IPS-11a (cell line): Measurements from ENCODE around the gene EVA1A.
"Not testable (repeated sequence)": the region's sequence is repeated elsewhere in the genome, so short reads cannot be mapped to it uniquely, and the experiment has no call there.

ENCODE experiments used
- H3K4me3 ChIP-seq: one replicate; pipeline ENCODE4 v1.5.1; 2013; ENCODE audit warnings: low read depth, low read length, control low read depth

EVA1A gene

DNA sequence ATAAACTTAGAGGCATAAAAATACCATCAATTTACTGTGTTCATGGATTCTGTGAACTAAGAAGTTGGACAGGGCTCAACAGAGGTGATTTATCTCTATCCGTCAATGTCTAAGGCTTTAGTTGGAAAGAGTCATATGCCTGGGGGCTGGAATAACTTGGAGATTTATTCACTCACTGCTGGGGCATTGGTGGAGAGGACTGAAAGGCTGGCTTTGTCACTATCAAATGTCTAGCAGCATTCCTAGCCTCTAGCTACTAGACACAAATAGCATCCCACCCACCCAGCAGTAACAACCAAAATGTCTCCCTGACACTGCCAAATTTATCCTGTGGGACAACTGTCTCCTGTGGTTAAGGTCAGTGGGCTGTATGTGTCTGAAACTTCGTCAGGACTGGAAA lies 71.0 kb downstream of the EVA1A start:
- no peak overlapping the region for H3K4me3 ChIP-seq

DNA sequence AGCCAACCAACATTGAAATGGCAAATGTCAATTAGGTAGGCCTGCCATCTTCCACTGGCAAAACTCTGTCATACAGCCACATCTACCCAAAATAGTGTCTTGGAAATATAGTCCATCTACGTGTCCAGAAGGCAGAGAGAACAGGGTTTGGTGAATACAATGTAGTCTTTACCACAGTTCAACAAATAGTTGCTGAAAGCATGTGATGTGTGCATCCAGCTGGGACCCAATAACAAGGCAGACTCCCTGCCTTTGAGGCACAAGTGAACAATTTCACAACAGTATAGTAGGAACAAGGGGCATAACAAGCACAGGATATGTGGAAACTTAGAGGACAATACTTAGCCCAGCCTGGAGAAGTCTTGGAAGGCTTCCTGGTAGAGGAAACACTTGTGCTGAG lies 72.6 kb downstream of the EVA1A start:
- H3K4me3 ChIP-seq: no peak overlapping the region

DNA sequence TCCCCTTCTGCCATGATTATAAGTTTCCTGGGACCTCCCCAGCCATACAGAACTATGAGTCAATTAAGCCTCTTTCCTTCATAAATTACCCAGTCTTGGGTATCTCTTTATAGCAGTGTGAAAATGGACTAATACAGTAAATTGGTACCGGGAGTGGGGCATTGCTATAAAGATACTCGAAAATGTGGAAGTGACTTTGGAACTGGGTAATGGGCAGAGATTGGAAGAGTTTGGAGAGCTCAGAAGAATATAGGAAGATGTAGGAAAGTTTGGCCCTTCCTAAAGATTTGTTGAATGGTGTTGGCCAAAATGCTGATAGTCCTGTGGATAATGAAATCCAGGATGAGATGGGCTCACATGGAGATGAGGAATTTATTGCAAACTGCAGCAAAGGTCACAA lies 74.0 kb downstream of the EVA1A start:
- not testable (repeated sequence) for H3K4me3 ChIP-seq

DNA sequence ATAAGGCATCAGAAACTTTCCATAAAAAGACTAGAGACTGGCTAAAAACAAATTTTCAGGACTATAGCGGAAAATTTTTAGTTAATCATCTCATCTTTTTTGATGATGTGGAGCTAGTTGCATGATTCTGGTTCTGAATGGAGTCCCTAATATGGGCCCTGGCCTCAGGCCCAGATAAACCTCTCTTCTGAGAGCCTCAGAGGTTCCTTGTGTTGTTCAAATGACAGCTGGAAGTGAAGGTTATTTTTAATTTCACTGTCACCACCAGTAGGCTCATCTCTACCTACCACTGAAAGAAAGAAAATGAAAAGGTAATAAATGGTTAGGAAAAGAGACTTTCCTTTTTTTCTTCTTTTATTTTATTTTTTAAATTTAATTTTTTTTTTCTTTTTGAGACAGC lies 75.9 kb downstream of the EVA1A start:
- no peak overlapping the region for H3K4me3 ChIP-seq

DNA sequence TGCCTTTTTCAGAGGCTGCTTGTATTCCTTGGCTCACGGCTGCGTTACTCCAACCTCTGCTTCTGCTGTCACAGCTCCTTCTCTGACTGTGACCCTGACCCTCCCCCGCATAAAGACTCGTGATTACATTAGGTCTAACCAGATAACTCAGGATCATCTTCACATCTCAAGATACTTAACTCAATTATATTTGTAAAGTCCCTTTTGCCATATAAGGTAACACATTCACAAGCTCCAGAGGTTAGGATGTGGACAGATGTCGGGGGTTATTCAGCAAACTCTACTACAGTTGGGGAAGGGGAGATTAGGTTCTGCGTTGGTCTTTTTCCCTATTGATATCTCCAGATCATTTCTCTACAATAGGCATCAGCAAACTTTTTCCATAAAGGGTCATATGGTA lies 76.9 kb downstream of the EVA1A start:
- no peak overlapping the region for H3K4me3 ChIP-seq

DNA sequence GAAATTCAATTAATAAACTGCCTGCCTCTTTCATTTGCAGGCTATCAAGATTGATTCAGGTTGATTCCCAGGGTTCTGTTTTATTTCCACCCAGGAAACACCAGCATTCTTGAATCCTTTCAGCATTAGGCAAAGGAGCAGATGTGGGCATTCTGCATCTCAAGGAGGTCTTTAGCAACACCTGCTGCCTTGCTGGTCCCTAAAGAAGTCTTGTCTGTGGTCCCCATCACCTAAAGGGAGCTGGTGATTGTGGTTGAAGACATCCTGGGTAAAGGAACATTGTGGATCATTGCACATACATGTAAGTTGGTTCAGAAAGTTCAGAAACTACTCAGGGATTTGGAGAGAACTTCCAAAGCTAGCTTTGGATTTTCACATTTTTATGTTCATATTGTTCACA lies 78.3 kb downstream of the EVA1A start:
- no peak overlapping the region for H3K4me3 ChIP-seq

DNA sequence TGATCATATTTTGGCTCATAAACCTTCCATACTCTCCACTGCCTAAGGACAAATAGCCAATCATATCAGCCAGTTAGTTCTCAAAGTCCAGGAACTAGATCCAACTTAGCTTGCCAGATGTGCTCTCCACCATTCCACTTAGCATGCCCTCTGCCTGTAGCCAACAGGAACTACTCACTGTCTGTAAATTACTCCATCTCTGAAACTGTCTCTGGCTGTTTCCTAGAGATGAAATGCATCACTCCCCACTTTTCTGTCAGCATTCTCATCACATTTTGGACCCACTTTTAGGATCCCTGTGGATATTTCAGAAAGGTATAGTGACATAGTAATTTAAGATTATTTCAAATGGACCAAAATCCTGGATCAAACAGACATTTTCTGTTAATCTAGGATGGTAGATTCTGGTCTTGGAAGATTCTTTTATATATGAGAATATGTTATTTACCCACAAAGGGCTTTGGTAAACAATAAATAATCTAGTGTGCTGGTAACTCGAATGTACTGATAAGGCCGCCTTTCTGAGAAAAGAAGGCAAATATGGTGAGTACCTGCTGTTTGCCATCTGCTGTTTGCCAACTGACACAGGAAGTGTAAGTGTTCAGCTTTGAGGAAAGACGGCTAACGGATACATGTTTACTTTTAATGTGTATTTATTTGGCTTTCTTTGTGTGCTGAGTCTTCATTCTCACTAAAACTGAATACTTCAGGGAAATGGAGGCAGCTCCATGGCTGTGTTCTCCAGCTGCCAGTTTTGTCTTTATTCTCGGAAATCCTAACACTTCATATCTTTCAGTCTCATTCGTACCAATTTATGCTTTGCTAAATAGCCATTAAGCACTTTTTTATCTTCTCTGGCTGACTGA lies 79.5 kb downstream of the EVA1A start:
- no peak overlapping the region for H3K4me3 ChIP-seq

DNA sequence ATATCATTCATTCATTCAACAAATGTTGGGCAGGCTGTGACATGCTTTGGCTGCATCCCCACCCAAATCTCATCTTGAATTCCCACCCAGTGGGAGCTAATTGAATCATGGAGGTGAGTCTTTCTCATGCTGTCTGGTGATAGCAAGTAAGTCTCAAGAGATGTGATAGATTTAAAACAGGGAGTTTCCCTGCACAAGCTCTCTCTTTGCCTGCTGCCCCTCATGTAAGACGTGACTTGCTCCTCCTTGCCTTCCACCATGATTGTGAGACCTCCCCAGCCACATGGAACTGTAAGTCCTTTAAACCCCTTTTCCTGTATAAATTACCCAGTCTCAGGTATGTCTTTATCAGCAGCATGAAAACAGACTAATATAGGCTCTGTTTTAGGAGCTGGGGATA lies 83.0 kb downstream of the EVA1A start:
- not testable (repeated sequence) for H3K4me3 ChIP-seq

DNA sequence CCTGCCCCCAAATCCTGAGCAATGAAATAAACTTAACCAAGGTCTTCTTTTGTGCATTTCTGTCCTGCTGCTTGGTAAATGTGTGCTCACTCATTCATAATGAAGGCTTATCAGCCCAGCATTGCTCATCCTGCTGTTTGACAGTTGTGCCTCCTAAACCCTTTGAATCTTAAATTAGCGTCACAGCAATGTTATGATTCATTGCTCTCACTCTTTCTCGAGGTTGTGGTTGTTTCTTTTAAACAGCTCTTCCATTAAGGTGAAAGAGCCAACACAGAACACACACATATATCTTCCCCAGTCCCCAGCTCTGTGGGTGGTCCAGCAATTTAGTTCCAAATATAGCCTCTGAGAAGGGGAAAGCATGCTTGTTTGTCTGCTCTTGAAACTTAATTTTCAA lies 84.0 kb downstream of the EVA1A start:
- H3K4me3 ChIP-seq: no peak overlapping the region

DNA sequence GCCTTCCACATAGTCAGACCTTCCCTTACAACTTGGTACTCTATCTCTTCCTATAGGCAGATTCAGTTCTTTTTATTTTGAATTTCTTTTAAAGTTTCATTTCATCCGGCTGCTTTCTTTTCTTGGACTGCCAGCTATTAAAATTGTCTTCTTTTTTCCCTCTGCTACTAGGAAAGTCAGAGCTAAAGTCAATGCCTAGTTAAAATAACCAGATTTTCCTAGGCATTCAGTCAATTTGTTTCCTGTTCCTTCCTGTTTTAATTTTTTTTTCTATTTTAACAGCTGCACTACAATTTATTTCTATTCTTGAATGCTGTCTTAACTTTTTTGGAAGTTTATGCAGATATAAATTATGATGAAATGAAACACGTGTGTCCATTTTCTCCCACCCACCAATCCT lies 84.8 kb downstream of the EVA1A start:
- no peak overlapping the region for H3K4me3 ChIP-seq

DNA sequence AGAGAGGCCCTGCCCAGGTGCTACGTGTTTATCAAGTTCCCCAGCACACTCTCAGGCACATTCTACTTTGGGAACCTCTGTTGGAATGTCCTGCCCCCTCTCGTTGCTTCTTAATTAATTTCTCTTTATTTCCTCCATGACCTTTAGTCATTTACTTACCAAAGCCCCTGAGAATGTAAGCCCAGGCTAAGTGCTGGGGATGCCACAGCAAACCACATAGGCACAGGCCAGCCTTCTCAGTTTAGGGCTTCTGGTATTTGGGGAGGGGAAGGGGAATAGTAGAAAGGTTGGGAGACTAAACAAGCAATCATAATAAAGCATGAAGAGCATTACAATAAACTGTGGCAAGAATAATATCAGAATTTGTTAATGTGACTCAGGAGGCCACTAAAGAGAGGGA lies 85.7 kb downstream of the EVA1A start:
- H3K4me3 ChIP-seq: no peak overlapping the region

DNA sequence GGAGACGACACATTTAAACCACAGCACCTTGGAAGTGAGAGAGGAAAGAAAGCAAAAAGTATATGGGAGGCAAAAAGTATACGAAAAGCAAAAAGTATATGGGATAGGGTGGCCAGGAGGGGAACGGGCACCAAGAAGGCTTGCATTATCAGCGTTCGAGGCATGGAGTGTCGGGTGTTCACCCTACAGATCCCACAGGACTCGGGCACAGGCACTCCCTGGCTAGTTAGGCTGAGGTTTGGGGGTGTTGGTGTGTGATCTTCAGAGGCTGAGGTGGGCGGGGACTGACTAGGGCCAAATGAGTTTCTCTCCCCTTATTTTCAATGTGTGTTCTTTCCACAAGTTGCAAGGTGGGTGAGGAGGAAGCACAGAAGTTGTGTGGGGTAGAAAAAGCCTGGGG lies 86.6 kb downstream of the EVA1A start:
- no peak overlapping the region for H3K4me3 ChIP-seq

DNA sequence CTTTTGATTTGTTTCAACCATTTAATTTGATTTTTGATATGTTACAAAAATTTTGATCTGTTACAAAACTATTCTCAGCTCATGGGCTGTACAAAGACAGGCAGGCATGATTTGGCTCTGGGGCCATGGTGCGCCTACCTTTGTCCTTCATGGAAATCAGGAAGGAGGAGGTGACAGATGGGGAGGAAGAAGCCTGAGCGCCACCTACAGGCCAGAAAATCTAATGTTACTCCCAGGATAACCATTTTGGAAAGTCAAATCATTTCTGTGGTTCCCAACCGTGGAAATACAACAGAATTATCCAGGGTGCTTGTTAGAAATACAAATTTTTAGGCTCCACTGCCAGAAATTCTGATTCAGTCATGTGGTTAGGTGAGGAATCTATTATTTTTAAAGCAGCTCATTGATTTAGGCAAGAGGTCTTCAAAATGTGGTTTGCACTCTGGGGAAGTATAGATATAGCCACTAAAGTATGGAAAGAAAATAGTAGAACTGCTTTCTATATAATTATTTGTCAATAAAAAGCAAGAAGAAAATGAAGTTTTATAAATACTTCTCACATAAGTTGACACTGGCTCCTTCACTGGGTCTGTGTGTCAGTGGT lies 93.9 kb downstream of the EVA1A start:
- no peak overlapping the region for H3K4me3 ChIP-seq

DNA sequence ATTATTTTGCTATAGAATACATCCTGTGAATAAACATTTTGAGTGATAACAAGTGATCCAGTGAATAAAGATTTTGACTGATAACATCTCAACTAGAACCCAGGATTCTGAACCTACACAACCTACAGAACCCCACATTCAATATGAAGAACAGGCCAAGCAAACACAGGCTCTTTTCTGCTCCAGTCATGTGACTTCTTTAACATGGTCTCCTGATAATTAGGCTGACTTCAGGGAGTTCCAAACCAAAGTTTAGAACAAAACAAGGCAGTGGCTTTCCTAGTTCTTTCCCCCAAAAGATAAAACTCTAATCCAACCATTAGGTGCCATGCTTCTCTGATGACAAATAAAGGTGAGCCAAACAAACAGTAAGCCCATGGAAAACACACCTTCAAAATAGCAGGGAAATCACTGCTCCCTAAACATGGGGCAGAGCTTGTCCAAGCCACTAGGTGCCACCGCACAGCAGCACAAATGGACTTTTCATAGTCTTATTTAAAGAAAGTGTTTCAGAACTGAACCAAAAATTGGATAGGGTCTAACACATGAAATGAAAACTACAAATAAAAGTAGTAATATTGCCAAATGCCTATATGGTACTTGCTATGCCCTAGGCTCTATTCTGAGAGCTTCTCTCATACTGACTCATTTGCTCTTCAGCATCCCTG lies 95.3 kb downstream of the EVA1A start:
- H3K4me3 ChIP-seq: no peak overlapping the region

DNA sequence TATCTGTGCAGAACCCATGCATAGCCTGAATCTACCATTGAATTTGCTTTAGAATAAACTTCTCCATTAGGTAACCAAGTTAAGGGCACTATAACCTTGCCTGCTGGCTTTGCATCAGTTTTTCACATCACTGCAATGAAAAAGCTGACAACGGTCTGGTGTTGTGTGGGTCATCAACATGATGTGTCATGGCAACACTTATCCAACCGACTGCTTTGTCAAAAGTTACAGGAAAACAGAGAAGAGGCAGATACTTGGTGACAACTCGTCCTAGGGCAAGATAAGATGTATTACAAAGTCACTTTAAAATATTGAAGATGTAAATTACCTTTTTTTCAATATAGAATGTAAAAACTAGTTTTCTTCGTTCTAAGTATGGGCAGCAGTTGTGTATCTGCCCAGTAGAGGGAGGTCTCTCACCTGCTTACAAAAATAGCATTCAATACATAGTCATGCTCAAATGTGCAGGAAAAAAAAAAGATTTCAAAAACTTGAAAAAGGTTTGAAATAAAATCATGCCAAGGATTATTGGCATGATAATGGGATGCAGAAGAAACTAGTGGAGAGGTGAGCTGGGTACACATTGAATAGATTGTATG lies 96.3 kb downstream of the EVA1A start:
- H3K4me3 ChIP-seq: no peak overlapping the region

DNA sequence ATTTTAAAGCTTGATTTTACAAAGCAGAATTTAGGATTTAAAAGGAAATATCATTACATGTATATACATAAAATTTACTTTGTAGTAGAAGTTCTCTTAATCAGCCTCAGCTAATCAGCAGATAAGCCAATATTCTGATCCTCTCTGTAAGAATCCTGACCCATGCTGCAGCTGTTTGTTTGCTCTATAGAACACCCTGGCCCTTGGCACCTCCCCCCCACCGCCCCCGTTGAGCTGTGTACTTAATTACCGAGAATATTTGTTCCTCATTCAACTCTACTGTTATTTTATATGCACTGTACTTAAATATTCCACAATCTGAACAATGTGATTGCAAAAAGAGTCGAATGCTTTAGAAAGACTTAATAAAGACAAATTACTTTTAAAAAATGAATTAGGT lies 98.0 kb downstream of the EVA1A start:
- H3K4me3 ChIP-seq: no peak overlapping the region

DNA sequence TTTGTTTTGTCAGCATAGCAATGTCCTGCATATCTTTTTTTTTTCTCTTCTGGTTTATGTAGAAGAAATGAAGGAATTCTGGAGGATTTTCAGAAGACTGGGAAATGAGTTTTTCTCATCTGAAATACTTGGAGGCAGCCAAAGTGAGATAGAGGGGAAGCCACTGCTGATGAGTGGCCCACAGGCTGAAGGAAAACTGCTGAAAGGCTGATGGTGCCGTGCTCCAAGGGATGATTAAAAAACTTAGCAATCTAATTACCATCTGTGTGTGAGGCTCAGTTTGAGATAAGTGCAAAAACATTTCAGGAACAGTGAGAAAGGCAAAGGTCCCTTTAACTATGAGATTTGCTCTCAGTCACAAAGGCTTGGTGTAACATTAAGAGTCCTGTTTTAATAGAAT lies 98.5 kb downstream of the EVA1A start:
- no peak overlapping the region for H3K4me3 ChIP-seq

DNA sequence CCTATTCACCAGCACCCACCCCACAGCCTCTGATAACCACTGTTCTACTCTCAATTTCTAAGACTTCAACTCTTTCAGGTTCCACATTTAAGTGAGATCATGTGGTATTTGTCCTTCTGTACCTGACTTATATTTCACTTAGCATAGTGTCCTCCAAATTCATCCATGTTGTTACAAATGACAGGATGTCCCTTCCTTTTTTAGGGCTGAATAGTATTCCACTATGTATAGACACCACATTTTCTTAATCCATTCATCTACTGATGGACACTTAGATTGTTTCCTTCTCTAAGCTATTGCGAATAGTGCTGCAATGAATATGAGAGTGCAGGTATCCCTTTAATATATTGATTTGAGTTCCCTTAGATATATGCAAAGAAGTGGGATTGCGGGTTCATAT lies 100.1 kb downstream of the EVA1A start:
- H3K4me3 ChIP-seq: no peak overlapping the region

DNA sequence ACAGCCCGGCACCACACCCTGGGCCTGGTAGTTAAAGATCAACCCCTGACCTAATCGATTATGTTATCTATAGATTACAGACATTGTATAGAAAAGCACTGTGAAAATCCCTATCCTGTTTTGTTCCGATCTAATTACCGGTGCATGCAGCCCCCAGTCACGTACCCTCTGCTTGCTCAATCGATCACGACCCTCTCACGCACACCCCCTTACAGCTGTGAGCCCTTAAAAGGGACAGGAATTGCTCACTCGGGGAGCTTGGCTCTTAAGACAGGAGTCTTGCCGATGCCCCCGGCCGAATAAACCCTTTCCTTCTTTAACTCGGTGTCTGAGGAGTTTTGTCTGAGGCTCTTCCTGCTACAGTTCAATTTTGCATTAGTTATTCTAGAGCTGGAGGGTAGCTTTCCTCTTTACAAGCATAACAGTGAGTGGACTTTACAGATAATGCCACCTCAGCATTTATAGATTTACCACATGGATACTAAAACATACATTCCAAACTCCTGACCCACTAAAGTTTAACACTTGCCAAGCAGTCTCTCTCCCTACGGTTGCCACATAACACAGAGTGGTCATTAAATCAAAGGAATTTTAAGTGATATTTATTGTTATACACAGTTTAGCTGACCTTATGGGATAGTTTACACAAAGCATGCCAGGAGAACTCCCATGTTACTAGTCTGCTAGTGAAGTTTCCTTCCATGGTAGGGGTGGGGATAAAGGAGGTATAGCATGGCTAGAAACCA lies 101.0 kb downstream of the EVA1A start:
- H3K4me3 ChIP-seq: no peak overlapping the region

DNA sequence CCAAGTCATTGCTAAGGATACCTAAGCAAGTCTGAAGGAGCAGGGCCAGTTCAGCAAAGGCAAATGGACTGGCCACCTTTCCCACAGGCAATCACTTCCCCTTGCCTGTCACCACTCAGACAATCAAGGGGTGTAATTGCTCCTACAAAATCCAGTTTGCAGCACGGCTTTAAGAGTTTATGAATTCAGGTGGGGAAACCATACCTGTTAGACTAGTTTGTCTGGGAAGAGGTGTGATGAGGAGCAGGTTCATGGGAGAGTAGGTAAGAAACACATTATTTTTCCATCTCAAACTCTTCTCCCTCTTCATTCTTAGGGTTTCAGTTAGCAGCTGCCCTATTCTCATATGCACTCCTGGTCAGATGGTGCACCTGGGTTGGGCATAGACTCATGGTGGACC lies 102.5 kb downstream of the EVA1A start:
- no peak overlapping the region for H3K4me3 ChIP-seq

DNA sequence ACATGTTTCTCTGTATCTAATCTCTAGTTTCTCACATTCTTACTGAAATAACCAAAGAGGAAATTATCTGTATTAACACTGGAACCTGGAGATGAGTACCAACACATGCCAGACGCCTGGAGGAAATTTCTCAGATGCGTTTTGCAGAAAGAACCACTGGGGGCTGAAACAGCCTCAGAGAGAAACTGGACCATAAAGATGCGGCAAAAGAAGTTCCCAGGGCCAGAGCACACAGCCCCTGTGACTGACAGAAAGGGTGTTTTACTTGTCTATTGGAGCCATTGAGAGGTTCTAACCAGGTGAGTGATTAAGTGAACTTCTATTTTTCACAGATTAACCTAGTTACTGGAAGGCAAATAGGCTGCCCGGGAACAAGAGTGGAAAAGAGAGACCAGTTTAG lies 103.9 kb downstream of the EVA1A start:
- H3K4me3 ChIP-seq: no peak overlapping the region
